Measurements from ENCODE around the gene SMCO2. TPM values are rescaled to one million over a fixed set of nuclear protein-coding genes. Genes with fewer than 3 reads are reported as not detected.

Gene SMCO2
- total RNA-seq, 1 experiment from 2014 or later = 0.20 TPM

GRCh38 chr12:27521981-27522380 is 75.4 kb downstream of the SMCO2 start:
- WGBS (ENCODE audit: extremely low coverage, insufficient read length, low lambda C conversion rate) = no CpG with 5 or more reads among the region's 4 CpGs
- Mint-ChIP-seq H3K4me1 (peaks cover 37 to 38% of the 10 kb centered on the region in 2 experiments), H3K36me3 (ENCODE audit: insufficient read depth in 1 of 3, low read depth in 3 of 3) (peaks cover 0 to 1% (median 0%) of the 10 kb centered on the region in 3 experiments; a peak in 1 of 7 replicates), H3K4me3 (peak overlapping the region in 1 of 2 experiments; percentile 22; a peak in 3 of 5 replicates), H3K9me3 (no peaks in the 10 kb centered on the region), H3K27me3 (ENCODE audit: low read depth) (peaks cover 23% of the 10 kb centered on the region), H3K27ac (no peak overlapping the region; a peak in 1 of 7 replicates)
- Histone ChIP-seq H3K18ac (ENCODE audit: insufficient read length, low read depth, low read length) (no peak overlapping the region), H2BK15ac (ENCODE audit: low read depth, low read length) (no peak overlapping the region), H3K4ac (ENCODE audit: low read depth, low read length) (no peak overlapping the region), H3K9ac (ENCODE audit: extremely low read depth, insufficient read length, low read length) (no peak overlapping the region), H3K27ac (ENCODE audit: insufficient read length, low read depth, low read length) (no peak overlapping the region), H3T11ph (ENCODE audit: low read length) (no peak overlapping the region), H2BK20ac (ENCODE audit: low read depth, low read length, poor library complexity, severe bottlenecking) (no peak overlapping the region), H4K20me1 (ENCODE audit: control insufficient read depth, insufficient read depth, insufficient read length) (no peaks in the 10 kb centered on the region), H3K23ac (ENCODE audit: insufficient read length, low read depth, low read length) (no peak overlapping the region), H2BK5ac (ENCODE audit: insufficient read length, low read length) (no peak overlapping the region), H2BK12ac (ENCODE audit: insufficient read length, low read depth, low read length) (no peak overlapping the region), H4K5ac (ENCODE audit: insufficient read length, low read depth, low read length) (no peak overlapping the region), H3K23me2 (ENCODE audit: insufficient read length, low read depth, low read length, poor library complexity, severe bottlenecking) (peaks cover 18% of the 10 kb centered on the region), H2AK5ac (ENCODE audit: insufficient read length, low read length) (no peak overlapping the region), H3K56ac (ENCODE audit: insufficient read length, low read depth, low read length) (no peak overlapping the region), H2AFZ (ENCODE audit: low read length) (no peak overlapping the region), H3K27me3 (ENCODE audit: insufficient read depth, low read length) (no peaks in the 10 kb centered on the region), H2BK120ac (ENCODE audit: low read depth, low read length, poor library complexity, severe bottlenecking) (no peak overlapping the region), H3K14ac (ENCODE audit: insufficient read depth, low read length) (no peak overlapping the region), H4K91ac (ENCODE audit: insufficient read length, low read depth, low read length) (no peak overlapping the region), H3K79me2 (ENCODE audit: insufficient read depth, low read length) (0 out of 2 replicates have a peak, but pooled peaks cover 2% of the 10 kb centered on the region), H3K79me1 (ENCODE audit: insufficient read depth, low read depth, low read length, poor library complexity, severe bottlenecking) (no peaks in the 10 kb centered on the region), H3K4me2 (ENCODE audit: insufficient read depth, insufficient read length, low read length) (no peak overlapping the region), H4K8ac (replicated peaks; ENCODE audit: insufficient read length, low read depth, low read length) (no peak overlapping the region), H3K9me3 (ENCODE audit: control insufficient read depth, low read depth, low read length) (no peaks in the 10 kb centered on the region), H3K4me1 (ENCODE audit: insufficient read depth, low read length) (peaks cover 12% of the 10 kb centered on the region; the same call in 1 of the 2 replicates)
- DNase-seq = no peak
- no peak for TF ChIP-seq CTCF (conservative IDR thresholded peaks at IDR 0.05)
